B cell (primary cell): Measurements from ENCODE around the gene DNAH8.

Experiments used
- EZH2 ChIP-seq: IDR thresholded peaks from 2 replicates; pipeline ENCODE4 v1.6.1; 2012; ENCODE audit warnings: borderline replicate concordance, low read depth, mild to moderate bottlenecking, moderate library complexity, low read length; ENCODE audit not compliant: insufficient read depth, poor library complexity, severe bottlenecking
- TF ChIP-seq, protein P1 (sequence below): fragments of 200-600 bp; IDR thresholded peaks from one replicate; pipeline ENCODE4 v1.8.0; 2022; ENCODE audit warnings: antibody characterized with exemption, mild to moderate bottlenecking

- TF ChIP-seq, protein P1, sequence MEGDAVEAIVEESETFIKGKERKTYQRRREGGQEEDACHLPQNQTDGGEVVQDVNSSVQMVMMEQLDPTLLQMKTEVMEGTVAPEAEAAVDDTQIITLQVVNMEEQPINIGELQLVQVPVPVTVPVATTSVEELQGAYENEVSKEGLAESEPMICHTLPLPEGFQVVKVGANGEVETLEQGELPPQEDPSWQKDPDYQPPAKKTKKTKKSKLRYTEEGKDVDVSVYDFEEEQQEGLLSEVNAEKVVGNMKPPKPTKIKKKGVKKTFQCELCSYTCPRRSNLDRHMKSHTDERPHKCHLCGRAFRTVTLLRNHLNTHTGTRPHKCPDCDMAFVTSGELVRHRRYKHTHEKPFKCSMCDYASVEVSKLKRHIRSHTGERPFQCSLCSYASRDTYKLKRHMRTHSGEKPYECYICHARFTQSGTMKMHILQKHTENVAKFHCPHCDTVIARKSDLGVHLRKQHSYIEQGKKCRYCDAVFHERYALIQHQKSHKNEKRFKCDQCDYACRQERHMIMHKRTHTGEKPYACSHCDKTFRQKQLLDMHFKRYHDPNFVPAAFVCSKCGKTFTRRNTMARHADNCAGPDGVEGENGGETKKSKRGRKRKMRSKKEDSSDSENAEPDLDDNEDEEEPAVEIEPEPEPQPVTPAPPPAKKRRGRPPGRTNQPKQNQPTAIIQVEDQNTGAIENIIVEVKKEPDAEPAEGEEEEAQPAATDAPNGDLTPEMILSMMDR = no peak
- TF ChIP-seq EZH2 = no peak
These were observed 141.4 kb downstream of the DNAH8 start for GRCh38 chr6:38856492-38856891.
